ENCODE measurements around the gene BABAM2.
A peak's percentile ranks its signal among the peaks of the same experiment; 100 is the strongest.
"Not testable (repeated sequence)": the region's sequence is repeated elsewhere in the genome, so short reads cannot be mapped to it uniquely, and the experiment has no call there.

BABAM2 gene

GRCh38 chr2:28102455-28102874 is 211.9 kb downstream of the BABAM2 start:
- H3K4me2 ChIP-seq (ENCODE audit: low read length), result peak overlapping the region; percentile 66
- H3K4me3 ChIP-seq (ENCODE audit: low read length), result peak overlapping the region; percentile 28
- H3K9me3 ChIP-seq (replicated peaks; ENCODE audit: low read length), result no peaks in the 10 kb centered on the region
- H3K36me3 ChIP-seq (ENCODE audit: insufficient read depth, low read length), result no peaks in the 10 kb centered on the region
- peak overlapping the region; percentile 52 for H3K9ac ChIP-seq (ENCODE audit: low read depth, low read length)
- H3K4me1 ChIP-seq (ENCODE audit: control insufficient read depth, insufficient read depth, low read length), result peaks cover 51% of the 10 kb centered on the region
- no peaks in the 10 kb centered on the region for H3K27me3 ChIP-seq (ENCODE audit: control insufficient read depth, insufficient read depth, low read length)

GRCh38 chr2:28103611-28104010 is 213.1 kb downstream of the BABAM2 start:
- Histone ChIP-seq H3K27me3 (ENCODE audit: control insufficient read depth, insufficient read depth, low read length) (no peaks in the 10 kb centered on the region), H3K4me1 (ENCODE audit: control insufficient read depth, insufficient read depth, low read length) (peaks cover 45% of the 10 kb centered on the region), H3K9me3 (replicated peaks; ENCODE audit: low read length) (no peaks in the 10 kb centered on the region), H3K4me3 (ENCODE audit: low read length) (no peak overlapping the region), H3K9ac (ENCODE audit: low read depth, low read length) (no peak overlapping the region), H3K36me3 (ENCODE audit: insufficient read depth, low read length) (no peaks in the 10 kb centered on the region), H3K4me2 (ENCODE audit: low read length) (no peak overlapping the region)

GRCh38 chr2:28108143-28108542 is 217.6 kb downstream of the BABAM2 start:
- H3K4me3 ChIP-seq (ENCODE audit: low read length), result no peak overlapping the region
- H3K4me1 ChIP-seq (ENCODE audit: control insufficient read depth, insufficient read depth, low read length), result peaks cover 9% of the 10 kb centered on the region
- H3K36me3 ChIP-seq (ENCODE audit: insufficient read depth, low read length), result no peaks in the 10 kb centered on the region
- H3K27me3 ChIP-seq (ENCODE audit: control insufficient read depth, insufficient read depth, low read length), result no peaks in the 10 kb centered on the region
- no peak overlapping the region for H3K4me2 ChIP-seq (ENCODE audit: low read length)
- no peak overlapping the region for H3K9ac ChIP-seq (ENCODE audit: low read depth, low read length)
- H3K9me3 ChIP-seq (replicated peaks; ENCODE audit: low read length), result no peaks in the 10 kb centered on the region

GRCh38 chr2:28113771-28114170 is 223.2 kb downstream of the BABAM2 start:
- not testable (repeated sequence) for H3K4me3 ChIP-seq (ENCODE audit: low read length); H3K4me1 ChIP-seq (ENCODE audit: control insufficient read depth, insufficient read depth, low read length); H3K4me2 ChIP-seq (ENCODE audit: low read length); H3K9me3 ChIP-seq (replicated peaks; ENCODE audit: low read length); H3K27me3 ChIP-seq (ENCODE audit: control insufficient read depth, insufficient read depth, low read length); H3K9ac ChIP-seq (ENCODE audit: low read depth, low read length); H3K36me3 ChIP-seq (ENCODE audit: insufficient read depth, low read length)

GRCh38 chr2:28117104-28117596 is 226.6 kb downstream of the BABAM2 start:
- Histone ChIP-seq H3K27me3 (ENCODE audit: control insufficient read depth, insufficient read depth, low read length) (no peaks in the 10 kb centered on the region), H3K4me3 (ENCODE audit: low read length) (no peak overlapping the region), H3K4me1 (ENCODE audit: control insufficient read depth, insufficient read depth, low read length) (no peaks in the 10 kb centered on the region), H3K36me3 (ENCODE audit: insufficient read depth, low read length) (no peaks in the 10 kb centered on the region), H3K4me2 (ENCODE audit: low read length) (no peak overlapping the region), H3K9ac (ENCODE audit: low read depth, low read length) (no peak overlapping the region), H3K9me3 (replicated peaks; ENCODE audit: low read length) (no peaks in the 10 kb centered on the region)

GRCh38 chr2:28119631-28120030 is 229.1 kb downstream of the BABAM2 start:
- H3K9ac ChIP-seq (ENCODE audit: low read depth, low read length), result no peak overlapping the region
- H3K4me2 ChIP-seq (ENCODE audit: low read length), result no peak overlapping the region
- no peak overlapping the region for H3K4me3 ChIP-seq (ENCODE audit: low read length)
- peaks cover 9% of the 10 kb centered on the region for H3K4me1 ChIP-seq (ENCODE audit: control insufficient read depth, insufficient read depth, low read length)
- no peaks in the 10 kb centered on the region for H3K9me3 ChIP-seq (replicated peaks; ENCODE audit: low read length)
- H3K27me3 ChIP-seq (ENCODE audit: control insufficient read depth, insufficient read depth, low read length), result no peaks in the 10 kb centered on the region
- no peaks in the 10 kb centered on the region for H3K36me3 ChIP-seq (ENCODE audit: insufficient read depth, low read length)

GRCh38 chr2:28128281-28128950 is 237.9 kb downstream of the BABAM2 start:
- Histone ChIP-seq H3K4me3 (ENCODE audit: low read length) (no peak overlapping the region), H3K4me2 (ENCODE audit: low read length) (peak overlapping the region; percentile 32), H3K9ac (ENCODE audit: low read depth, low read length) (peak overlapping the region; percentile 35), H3K9me3 (replicated peaks; ENCODE audit: low read length) (no peaks in the 10 kb centered on the region), H3K36me3 (ENCODE audit: insufficient read depth, low read length) (no peaks in the 10 kb centered on the region), H3K27me3 (ENCODE audit: control insufficient read depth, insufficient read depth, low read length) (no peaks in the 10 kb centered on the region), H3K4me1 (ENCODE audit: control insufficient read depth, insufficient read depth, low read length) (peaks cover 47% of the 10 kb centered on the region)

- peak overlapping the region; percentile 62 for H3K9ac ChIP-seq (ENCODE audit: low read depth, low read length)
- no peaks in the 10 kb centered on the region for H3K9me3 ChIP-seq (replicated peaks; ENCODE audit: low read length)
- H3K4me1 ChIP-seq (ENCODE audit: control insufficient read depth, insufficient read depth, low read length), result peaks cover 37% of the 10 kb centered on the region
- H3K27me3 ChIP-seq (ENCODE audit: control insufficient read depth, insufficient read depth, low read length), result no peaks in the 10 kb centered on the region
- H3K36me3 ChIP-seq (ENCODE audit: insufficient read depth, low read length), result no peaks in the 10 kb centered on the region
- H3K4me3 ChIP-seq (ENCODE audit: low read length), result no peak overlapping the region
- H3K4me2 ChIP-seq (ENCODE audit: low read length), result peak overlapping the region; percentile 55
Observed at GRCh38 chr2:28129955-28130695, 239.6 kb downstream of the BABAM2 start.

- no peak overlapping the region for H3K4me3 ChIP-seq (ENCODE audit: low read length)
- no peaks in the 10 kb centered on the region for H3K27me3 ChIP-seq (ENCODE audit: control insufficient read depth, insufficient read depth, low read length)
- H3K9me3 ChIP-seq (replicated peaks; ENCODE audit: low read length), result no peaks in the 10 kb centered on the region
- no peak overlapping the region for H3K4me2 ChIP-seq (ENCODE audit: low read length)
- H3K9ac ChIP-seq (ENCODE audit: low read depth, low read length), result no peak overlapping the region
- peaks cover 45% of the 10 kb centered on the region for H3K4me1 ChIP-seq (ENCODE audit: control insufficient read depth, insufficient read depth, low read length)
- peaks cover 4% of the 10 kb centered on the region for H3K36me3 ChIP-seq (ENCODE audit: insufficient read depth, low read length)
Observed at GRCh38 chr2:28133778-28134177, 243.2 kb downstream of the BABAM2 start.

- Histone ChIP-seq H3K4me3 (ENCODE audit: low read length) (no peak overlapping the region), H3K27me3 (ENCODE audit: control insufficient read depth, insufficient read depth, low read length) (no peaks in the 10 kb centered on the region)
Observed at GRCh38 chr2:28134262-28134812, 243.8 kb downstream of the BABAM2 start.

GRCh38 chr2:28134857-28135256 is 244.3 kb downstream of the BABAM2 start:
- Histone ChIP-seq H3K9ac (ENCODE audit: low read depth, low read length) (no peak overlapping the region), H3K4me1 (ENCODE audit: control insufficient read depth, insufficient read depth, low read length) (peaks cover 34% of the 10 kb centered on the region), H3K4me2 (ENCODE audit: low read length) (no peak overlapping the region), H3K9me3 (replicated peaks; ENCODE audit: low read length) (no peaks in the 10 kb centered on the region), H3K4me3 (ENCODE audit: low read length) (no peak overlapping the region), H3K36me3 (ENCODE audit: insufficient read depth, low read length) (peaks cover 4% of the 10 kb centered on the region), H3K27me3 (ENCODE audit: control insufficient read depth, insufficient read depth, low read length) (no peaks in the 10 kb centered on the region)

More at GRCh38 chr2:28134262-28134812, 243.8 kb downstream of the BABAM2 start:
- H3K4me2 ChIP-seq (ENCODE audit: low read length), result no peak overlapping the region
- peaks cover 4% of the 10 kb centered on the region for H3K36me3 ChIP-seq (ENCODE audit: insufficient read depth, low read length)
- H3K9ac ChIP-seq (ENCODE audit: low read depth, low read length), result no peak overlapping the region
- no peaks in the 10 kb centered on the region for H3K9me3 ChIP-seq (replicated peaks; ENCODE audit: low read length)
- peaks cover 39% of the 10 kb centered on the region for H3K4me1 ChIP-seq (ENCODE audit: control insufficient read depth, insufficient read depth, low read length)
